Astrocyte of the hippocampus (primary cell): ENCODE results near the gene LYPD5.

ENCODE experiments used
- DNase-seq: peaks from one replicate; pipeline ENCODE4 v3.0.0; 2011; ENCODE audit warnings: low read depth, low spot score

The LYPD5 gene

GRCh38 chr19:43752287-43752875, 49.9 kb downstream of the LYPD5 start:
- DNase-seq = no peak

- DNase-seq = no peak
Observed at GRCh38 chr19:43751466-43752220, 50.6 kb downstream of the LYPD5 start.

- no peak for DNase-seq
Observed at GRCh38 chr19:43749898-43750297, 52.3 kb downstream of the LYPD5 start.

- DNase-seq = no peak
Observed at GRCh38 chr19:43749152-43749551, 53.1 kb downstream of the LYPD5 start.

- no peak for DNase-seq
Observed at GRCh38 chr19:43748685-43749084, 53.6 kb downstream of the LYPD5 start.

GRCh38 chr19:43748205-43748594, 54.0 kb downstream of the LYPD5 start:
- no peak for DNase-seq

- no peak for DNase-seq
Observed at GRCh38 chr19:43747557-43748204, 54.6 kb downstream of the LYPD5 start.
